Stomach (tissue), 9 donors: Measurements from ENCODE around the gene KCNAB2. TPM values are rescaled to one million over a fixed set of nuclear protein-coding genes. Genes with fewer than 3 reads are reported as not detected.
A peak's percentile ranks its signal among the peaks of the same experiment; 100 is the strongest.

ENCODE experiments used
- DNase-seq, 2 donors: peaks; one replicate each; pipeline versions ENCODE4 v3.0.0 to v3.0.0-alpha.2; 2013 to 2019
- H3K27ac ChIP-seq, 5 donors: fragments of 200-600 bp in 4 of 5; sonication (generic) in 4 of 5; one replicate each; pipeline ENCODE4 v1.5.1; 2013 to 2019; ENCODE audit warnings: mild to moderate bottlenecking in 1 of 5, moderate library complexity in 1 of 5
- H3K27me3 ChIP-seq, 3 donors: fragments of 200-600 bp; sonication (generic); one replicate each; pipeline ENCODE4 v1.5.1; 2017 to 2019; ENCODE audit warnings: mixed run types in 1 of 3
- H3K36me3 ChIP-seq, 4 donors: fragments of 200-600 bp; sonication (generic); 1 replicate in 3 of 4; 2 replicates in 1 of 4; pipeline ENCODE4 v1.5.1; 2016 to 2019
- H3K4me1 ChIP-seq, 4 donors: fragments of 200-600 bp; sonication (generic); one replicate each; pipeline ENCODE4 v1.5.1; 2016 to 2019
- H3K4me3 ChIP-seq, 4 donors: fragments of 200-600 bp; sonication (generic) in 3 of 4; one replicate each; pipeline ENCODE4 v1.5.1; 2016 to 2019; ENCODE audit warnings: mild to moderate bottlenecking in 1 of 4
- H3K9me3 ChIP-seq, 4 donors: fragments of 200-600 bp; sonication (generic); one replicate each; pipeline ENCODE4 v1.5.1; 2016 to 2019
- CTCF ChIP-seq, 7 experiments: fragments of 450-650 bp in 4 of 7; fragments of 200-600 bp in 3 of 7; sonication (generic) in 3 of 7; IDR thresholded peaks; one replicate each; pipeline ENCODE4 v1.5.1; 2016 to 2019; ENCODE audit warnings: antibody characterized with exemption in 7 of 7, control low read depth in 2 of 7, mild to moderate bottlenecking in 1 of 7
- EP300 ChIP-seq: sonication (generic); formaldehyde crosslinking; IDR thresholded peaks from one replicate; pipeline ENCODE4 v1.6.1; 2017; ENCODE audit warnings: antibody characterized with exemption
- POLR2A ChIP-seq, 4 donors: fragments of 450-650 bp; IDR thresholded peaks; one replicate each; pipeline ENCODE4 v1.6.1; 2016; ENCODE audit warnings: antibody characterized with exemption in 4 of 4, control low read depth in 2 of 4, mild to moderate bottlenecking in 1 of 4, moderate library complexity in 1 of 4
- POLR2AphosphoS5 ChIP-seq, 3 donors: sonication (generic); formaldehyde crosslinking; IDR thresholded peaks; one replicate each; pipeline ENCODE4 v1.6.1; 2016; ENCODE audit warnings: antibody characterized with exemption in 3 of 3
- WGBS, 5 donors: extraction: QIAGEN DNeasy Blood & Tissue Kit in 3 of 5; methylation state at CpG; one replicate each; pipeline versions ENCODE4 v1.1.5 to v1.1.7; 2013 to 2018; 5-methylcytosine and 5-hydroxymethylcytosine counted together
- intact Hi-C: fragments of 100-400 bp; cut with DNase I; formaldehyde crosslinking; loops from one replicate; pipeline ENCODE4 v1.15.1; 2023; ENCODE audit warnings: low total_unique reads
- polyA plus RNA-seq, 3 donors: library from polyadenylated mRNA; stranded (reverse); fragments of 200-250 nt; gene quantifications; one replicate each; pipeline ENCODE4 v1.2.3, GENCODE V29; 2013
- total RNA-seq, 5 donors: library from RNA; depleted of rRNA; stranded (reverse); fragments of >200 nt; gene quantifications; one replicate each; pipeline versions ENCODE4 v1.1.0 to v1.2.3, GENCODE V29; 2014 to 2016
- donor health status: healthy with polysubstance abuse.
- donor health status: Bipolar disorder and iron deficiency.
- donor health status: healthy.

Gene KCNAB2
- total and polyA plus RNA-seq, 8 donors: 0.29 to 39.1 (median 3.3) TPM

GRCh38 chr1:6051423-6051822 is 5.7 kb downstream of the KCNAB2 start:
- 93 to 95% (median 94%) methylated on average over 19 to 23 of the region's 23 CpGs for WGBS, 5 donors
- H3K27me3 ChIP-seq: peaks cover 0 to 10% (median 0%) of the 10 kb centered on the region in 3 donors
- DNase-seq: no peak
- H3K27ac ChIP-seq: no peak overlapping the region
- TF ChIP-seq POLR2A (IDR thresholded peaks at IDR 0.05) (no peak), CTCF (IDR thresholded peaks at IDR 0.05) (no peak), POLR2AphosphoS5 (IDR thresholded peaks at IDR 0.05) (no peak), EP300 (no peak)
- no peaks in the 10 kb centered on the region for H3K9me3 ChIP-seq
- peaks cover 0 to 10% (median 0%) of the 10 kb centered on the region in 4 donors for H3K36me3 ChIP-seq
- no peak overlapping the region for H3K4me3 ChIP-seq
- intact Hi-C loops: loop anchor here (10.0 kb wide), 1 partner anchor 193 kb away; the partner anchor contains the start of gene HES3
- H3K4me1 ChIP-seq: peaks cover 0 to 6% (median 0%) of the 10 kb centered on the region in 4 donors

DNA sequence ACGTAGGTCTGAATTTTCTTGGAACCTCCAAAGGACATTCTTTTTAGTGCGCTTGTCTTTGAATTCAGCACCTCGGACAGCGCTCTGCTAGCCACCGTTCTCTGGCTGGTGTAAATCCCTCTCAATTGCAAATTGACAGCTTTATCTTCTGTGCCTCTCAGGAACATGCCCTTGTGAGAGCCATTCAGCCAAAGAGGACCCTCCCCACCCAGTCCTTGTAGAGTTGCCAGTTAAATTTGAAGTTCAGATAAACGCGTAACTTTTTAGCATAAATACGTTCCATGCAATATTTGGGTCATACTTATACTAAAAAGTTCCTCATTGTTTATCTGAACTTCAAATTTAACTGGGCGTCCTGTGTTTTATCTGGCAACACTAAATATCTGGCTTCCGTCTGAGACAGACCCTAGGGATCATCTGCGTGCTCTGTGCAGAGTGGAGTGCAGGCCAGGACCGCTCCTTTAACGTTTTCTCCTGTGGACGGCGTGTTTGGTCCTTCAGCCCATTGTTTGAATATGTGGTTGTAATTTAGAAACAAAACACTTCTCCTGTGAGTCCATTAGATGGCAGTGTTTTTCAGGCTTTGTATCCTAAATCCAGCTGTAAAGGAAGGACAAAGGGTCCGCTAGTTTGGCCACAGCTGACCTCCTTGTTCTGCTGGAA is 7.0 kb downstream of the KCNAB2 start:
- DNase-seq: peak; percentile 65 to 87
- H3K4me3 ChIP-seq: no peak overlapping the region
- peaks cover 0 to 6% (median 0%) of the 10 kb centered on the region in 4 donors for H3K4me1 ChIP-seq
- H3K27ac ChIP-seq: no peak overlapping the region
- no peak for TF ChIP-seq POLR2AphosphoS5 (IDR thresholded peaks at IDR 0.05)
- peak in 3 of 7 experiments; percentile 9 to 25 (median 23) for TF ChIP-seq CTCF (IDR thresholded peaks at IDR 0.05)
- H3K36me3 ChIP-seq: peaks cover 0 to 3% (median 0%) of the 10 kb centered on the region in 4 donors
- peaks cover 0 to 7% (median 0%) of the 10 kb centered on the region in 3 donors for H3K27me3 ChIP-seq
- 10 to 19% (median 16%) methylated on average over 16 of the region's 16 CpGs for WGBS, 5 donors
- intact Hi-C loops: loop anchor here (10.0 kb wide), 1 partner anchor 192 kb away; the partner anchor contains the start of gene HES3
- H3K9me3 ChIP-seq: no peaks in the 10 kb centered on the region

GRCh38 chr1:6053206-6053546 is 7.5 kb downstream of the KCNAB2 start:
- Histone ChIP-seq H3K27me3 (peaks cover 0 to 6% (median 0%) of the 10 kb centered on the region in 3 donors), H3K27ac (no peak overlapping the region), H3K4me3 (no peak overlapping the region), H3K36me3 (no peaks in the 10 kb centered on the region), H3K9me3 (no peaks in the 10 kb centered on the region), H3K4me1 (peaks cover 0 to 7% (median under 1%) of the 10 kb centered on the region in 4 donors)
- intact Hi-C loops: loop anchor here (10.0 kb wide), 1 partner anchor 192 kb away; the partner anchor contains the start of gene HES3
- no peak for DNase-seq
- no peak for TF ChIP-seq POLR2A (IDR thresholded peaks at IDR 0.05)
- TF ChIP-seq EP300: no peak
- no peak for TF ChIP-seq POLR2AphosphoS5 (IDR thresholded peaks at IDR 0.05)
- TF ChIP-seq CTCF (IDR thresholded peaks at IDR 0.05): no peak
- WGBS, 5 donors: 18 to 32% (median 31%) methylated on average over 8 of the region's 8 CpGs

- no peak for DNase-seq
- TF ChIP-seq CTCF (IDR thresholded peaks at IDR 0.05) (no peak), EP300 (no peak), POLR2A (IDR thresholded peaks at IDR 0.05) (no peak)
- WGBS, 5 donors: 79 to 86% (median 84%) methylated on average over 6 of the region's 6 CpGs
- H3K27ac ChIP-seq: no peak overlapping the region
- no peaks in the 10 kb centered on the region for H3K36me3 ChIP-seq
- intact Hi-C loops: loop anchor here (10.0 kb wide), 1 partner anchor 190 kb away; the partner anchor contains the start of gene HES3
- H3K27me3 ChIP-seq: peaks cover 0 to 6% (median 0%) of the 10 kb centered on the region in 3 donors
- no peak overlapping the region for H3K4me3 ChIP-seq
- peaks cover 0 to 16% (median 10%) of the 10 kb centered on the region in 4 donors for H3K4me1 ChIP-seq
- no peaks in the 10 kb centered on the region for H3K9me3 ChIP-seq
Measured at GRCh38 chr1:6054596-6054995, 8.9 kb downstream of the KCNAB2 start.
